HUES6 (cell line): Measurements from ENCODE around the gene ABCA3.
"Not testable (repeated sequence)": the region's sequence is repeated elsewhere in the genome, so short reads cannot be mapped to it uniquely, and the experiment has no call there.

ENCODE experiments used
- H3K27ac ChIP-seq: 2 replicates; pipeline ENCODE4 v1.7.0; 2013; ENCODE audit warnings: low read depth, mild to moderate bottlenecking, low read length, inconsistent platforms
- H3K27me3 ChIP-seq: 2 replicates; pipeline ENCODE4 v1.6.1; 2013; ENCODE audit warnings: low read length; ENCODE audit not compliant: control insufficient read depth, insufficient read depth
- H3K36me3 ChIP-seq: 2 replicates; pipeline ENCODE4 v1.6.1; 2013; ENCODE audit warnings: low read length; ENCODE audit not compliant: control insufficient read depth, insufficient read depth
- H3K4me1 ChIP-seq: 2 replicates; pipeline ENCODE4 v1.6.1; 2013; ENCODE audit warnings: low read length; ENCODE audit not compliant: control insufficient read depth, insufficient read depth
- H3K4me3 ChIP-seq: 2 replicates; pipeline ENCODE4 v1.5.1; 2013; ENCODE audit warnings: low read depth, low read length
- H3K9ac ChIP-seq: one replicate; pipeline ENCODE4 v1.6.1; 2013; ENCODE audit warnings: mild to moderate bottlenecking, low read length
- H3K9me3 ChIP-seq: 2 replicates; pipeline ENCODE4 v1.6.1; 2013; ENCODE audit warnings: low read depth, low read length; ENCODE audit not compliant: control insufficient read depth, insufficient read depth

Gene ABCA3

GRCh38 chr16:2267913-2268666, 72.4 kb downstream of the ABCA3 start, which contains the start of gene RNPS1:
Gene RNPS1, minus strand, starts transcription at chr16:2268126. Its CDS starts 3,483 bp downstream, at chr16:2264643.
- H3K4me3 ChIP-seq: peak within 1 kb of the TSS; percentile 94
- no peaks in the 10 kb centered on the region for H3K27me3 ChIP-seq
- H3K4me1 ChIP-seq: peaks cover 7% of the 10 kb centered on the region; the same call in 1 of the 2 replicates

GRCh38 chr16:2267505-2267912, 73.0 kb downstream of the ABCA3 start:
- Histone ChIP-seq H3K36me3 (peaks cover 32% of the 10 kb centered on the region), H3K27ac (peak overlapping the region; percentile 96), H3K9ac (peak overlapping the region; percentile 93), H3K4me3 (peak overlapping the region; percentile 94)
- not testable (repeated sequence) for H3K27me3 ChIP-seq, H3K9me3 ChIP-seq, H3K4me1 ChIP-seq

More at GRCh38 chr16:2267913-2268666, 72.4 kb downstream of the ABCA3 start, which contains the start of gene RNPS1:
- peak within 1 kb of the TSS; percentile 93 for H3K9ac ChIP-seq
- no peaks in the 10 kb centered on the region for H3K9me3 ChIP-seq
- H3K36me3 ChIP-seq: peaks cover 26% of the 10 kb centered on the region
- peak within 1 kb of the TSS; percentile 96 for H3K27ac ChIP-seq

GRCh38 chr16:2266887-2267286, 73.6 kb downstream of the ABCA3 start:
- H3K9me3 ChIP-seq, H3K4me1 ChIP-seq, H3K27me3 ChIP-seq: not testable (repeated sequence)
- Histone ChIP-seq H3K36me3 (peaks cover 38% of the 10 kb centered on the region), H3K9ac (peak overlapping the region; percentile 93), H3K27ac (peak overlapping the region; percentile 96; the same call in 1 of the 2 replicates), H3K4me3 (peak overlapping the region; percentile 94)

- H3K27me3 ChIP-seq, H3K4me1 ChIP-seq, H3K9me3 ChIP-seq, H3K9ac ChIP-seq, H3K4me3 ChIP-seq, H3K27ac ChIP-seq: not testable (repeated sequence)
- peaks cover 76% of the 10 kb centered on the region for H3K36me3 ChIP-seq
These were observed 77.5 kb downstream of the ABCA3 start for GRCh38 chr16:2263026-2263425.

GRCh38 chr16:2260250-2260649, 80.3 kb downstream of the ABCA3 start:
- no peaks in the 10 kb centered on the region for H3K9me3 ChIP-seq
- no peak overlapping the region for H3K4me3 ChIP-seq
- no peaks in the 10 kb centered on the region for H3K27me3 ChIP-seq
- H3K27ac ChIP-seq: no peak overlapping the region
- H3K36me3 ChIP-seq: peaks cover 99% of the 10 kb centered on the region
- H3K9ac ChIP-seq: no peak overlapping the region
- no peaks in the 10 kb centered on the region for H3K4me1 ChIP-seq

- H3K27me3 ChIP-seq, H3K9me3 ChIP-seq, H3K9ac ChIP-seq, H3K4me1 ChIP-seq, H3K27ac ChIP-seq, H3K4me3 ChIP-seq: not testable (repeated sequence)
- peaks cover 98% of the 10 kb centered on the region for H3K36me3 ChIP-seq
These were observed 82.0 kb downstream of the ABCA3 start for GRCh38 chr16:2258530-2258929.

- Histone ChIP-seq H3K27me3 (no peaks in the 10 kb centered on the region), H3K9ac (no peak overlapping the region), H3K36me3 (peaks cover 98% of the 10 kb centered on the region), H3K9me3 (no peaks in the 10 kb centered on the region), H3K27ac (no peak overlapping the region), H3K4me3 (no peak overlapping the region), H3K4me1 (0 out of 2 replicates have a peak, but pooled peaks cover 1% of the 10 kb centered on the region)
These were observed 82.8 kb downstream of the ABCA3 start for GRCh38 chr16:2257726-2258125.

- Histone ChIP-seq H3K4me3 (no peak overlapping the region), H3K27ac (no peak overlapping the region), H3K36me3 (peaks cover 95% of the 10 kb centered on the region)
These were observed 83.9 kb downstream of the ABCA3 start for GRCh38 chr16:2256531-2257140.

GRCh38 chr16:2253293-2253692, 87.2 kb downstream of the ABCA3 start:
- Histone ChIP-seq H3K27me3 (no peaks in the 10 kb centered on the region), H3K4me1 (peaks cover 10% of the 10 kb centered on the region; the same call in 1 of the 2 replicates), H3K36me3 (peaks cover 71% of the 10 kb centered on the region), H3K9ac (no peak overlapping the region), H3K27ac (no peak overlapping the region), H3K9me3 (no peaks in the 10 kb centered on the region), H3K4me3 (no peak overlapping the region)

More at GRCh38 chr16:2256531-2257140, 83.9 kb downstream of the ABCA3 start:
- Histone ChIP-seq H3K4me1 (peaks cover 10% of the 10 kb centered on the region; the same call in 1 of the 2 replicates), H3K9ac (no peak overlapping the region), H3K9me3 (no peaks in the 10 kb centered on the region), H3K27me3 (no peaks in the 10 kb centered on the region)

- Histone ChIP-seq H3K4me1 (peaks cover 10% of the 10 kb centered on the region; the same call in 1 of the 2 replicates), H3K4me3 (no peak overlapping the region), H3K9me3 (no peaks in the 10 kb centered on the region), H3K27ac (no peak overlapping the region), H3K36me3 (peaks cover 66% of the 10 kb centered on the region), H3K9ac (no peak overlapping the region), H3K27me3 (no peaks in the 10 kb centered on the region)
These were observed 87.8 kb downstream of the ABCA3 start for GRCh38 chr16:2252806-2253148.
